ENCODE measurements around the gene OGA. TPM values are rescaled to one million over a fixed set of nuclear protein-coding genes. Genes with fewer than 3 reads are reported as not detected.

OGA gene
- total RNA-seq, 1 donor from 2014 or later, result 119 TPM

GRCh38 chr10:101780818-101781654 is 37.2 kb downstream of the OGA start:
- peak overlapping the region; percentile 96 for H3K4me3 Mint-ChIP-seq (ENCODE audit: unreplicated experiment)
- Histone ChIP-seq H3K36me3 (ENCODE audit: insufficient read depth, low read length) (peaks cover 15% of the 10 kb centered on the region), H3K4me2 (ENCODE audit: low read length) (peak overlapping the region; percentile 89), H3K27me3 (ENCODE audit: insufficient read depth, low read length) (peaks cover 29% of the 10 kb centered on the region), H3K4me3 (ENCODE audit: insufficient read depth, low read depth, low read length) (no peak overlapping the region), H3K9me3 (ENCODE audit: insufficient read depth, low read depth, low read length) (no peaks in the 10 kb centered on the region), H3K4me1 (ENCODE audit: insufficient read depth, low read length) (peaks cover 33% of the 10 kb centered on the region), H3K27ac (ENCODE audit: low read depth, low read length) (no peak overlapping the region), H4K20me1 (ENCODE audit: insufficient read depth, low read length) (peaks cover 71% of the 10 kb centered on the region), H2AFZ (ENCODE audit: low read depth, low read length) (no peak overlapping the region), H3K79me2 (ENCODE audit: insufficient read depth, low read length) (peaks cover 16% of the 10 kb centered on the region), H3K9ac (ENCODE audit: low read length) (no peak overlapping the region)
- no peak for TF ChIP-seq EZH2 (IDR thresholded peaks at IDR 0.05; ENCODE audit: insufficient read depth, low read length)
- TF ChIP-seq CTCF (IDR thresholded peaks at IDR 0.05; ENCODE audit: insufficient read depth, low read depth, low read length), result peak; percentile 79
- peaks cover 6% of the 10 kb centered on the region for H3K36me3 Mint-ChIP-seq (ENCODE audit: low read depth, unreplicated experiment)
- DNase-seq (ENCODE audit: low read depth) (no peak), FAIRE-seq (no peak)
- H3K4me1 Mint-ChIP-seq (ENCODE audit: low read depth, unreplicated experiment), result peaks cover 12% of the 10 kb centered on the region
- H3K9me3 Mint-ChIP-seq (ENCODE audit: unreplicated experiment), result no peaks in the 10 kb centered on the region
- H3K27me3 Mint-ChIP-seq (ENCODE audit: low read depth, unreplicated experiment), result peaks cover 20% of the 10 kb centered on the region
- H3K27ac Mint-ChIP-seq (ENCODE audit: unreplicated experiment), result no peak overlapping the region

- peaks cover 20% of the 10 kb centered on the region for H3K27me3 Mint-ChIP-seq (ENCODE audit: low read depth, unreplicated experiment)
- Histone ChIP-seq H3K9me3 (ENCODE audit: insufficient read depth, low read depth, low read length) (no peaks in the 10 kb centered on the region), H3K4me1 (ENCODE audit: insufficient read depth, low read length) (peaks cover 33% of the 10 kb centered on the region), H3K4me3 (ENCODE audit: insufficient read depth, low read depth, low read length) (peak overlapping the region; percentile 40), H3K9ac (ENCODE audit: low read length) (no peak overlapping the region), H3K27ac (ENCODE audit: low read depth, low read length) (no peak overlapping the region), H3K36me3 (ENCODE audit: insufficient read depth, low read length) (peaks cover 9% of the 10 kb centered on the region), H3K27me3 (ENCODE audit: insufficient read depth, low read length) (peaks cover 29% of the 10 kb centered on the region), H2AFZ (ENCODE audit: low read depth, low read length) (no peak overlapping the region), H3K79me2 (ENCODE audit: insufficient read depth, low read length) (peaks cover 14% of the 10 kb centered on the region), H4K20me1 (ENCODE audit: insufficient read depth, low read length) (peaks cover 64% of the 10 kb centered on the region), H3K4me2 (ENCODE audit: low read length) (peak overlapping the region; percentile 84)
- H3K9me3 Mint-ChIP-seq (ENCODE audit: unreplicated experiment), result no peaks in the 10 kb centered on the region
- H3K4me1 Mint-ChIP-seq (ENCODE audit: low read depth, unreplicated experiment), result peaks cover 12% of the 10 kb centered on the region
- no peak overlapping the region for H3K27ac Mint-ChIP-seq (ENCODE audit: unreplicated experiment)
- no peak overlapping the region for H3K4me3 Mint-ChIP-seq (ENCODE audit: unreplicated experiment)
- FAIRE-seq (no peak), DNase-seq (ENCODE audit: low read depth) (no peak)
- H3K36me3 Mint-ChIP-seq (ENCODE audit: low read depth, unreplicated experiment), result peaks cover 6% of the 10 kb centered on the region
- TF ChIP-seq CTCF (IDR thresholded peaks at IDR 0.05; ENCODE audit: insufficient read depth, low read depth, low read length) (no peak), EZH2 (IDR thresholded peaks at IDR 0.05; ENCODE audit: insufficient read depth, low read length) (no peak)
Observed at GRCh38 chr10:101780187-101780817, 37.9 kb downstream of the OGA start.
